ENCODE measurements around the gene TRPM2.

The TRPM2 gene

GRCh38 chr21:44418108-44418875 is 64.9 kb downstream of the TRPM2 start:
- TF ChIP-seq CTCF (conservative IDR thresholded peaks at IDR 0.05) = no peak
- TF ChIP-seq ZFX (IDR thresholded peaks at IDR 0.05) = no peak
- H3K27ac ChIP-seq = no peak overlapping the region

GRCh38 chr21:44418876-44419230 is 65.4 kb downstream of the TRPM2 start:
- TF ChIP-seq ZFX (IDR thresholded peaks at IDR 0.05) (no peak), CTCF (conservative IDR thresholded peaks at IDR 0.05) (no peak)
- no peak overlapping the region for H3K27ac ChIP-seq

DNA sequence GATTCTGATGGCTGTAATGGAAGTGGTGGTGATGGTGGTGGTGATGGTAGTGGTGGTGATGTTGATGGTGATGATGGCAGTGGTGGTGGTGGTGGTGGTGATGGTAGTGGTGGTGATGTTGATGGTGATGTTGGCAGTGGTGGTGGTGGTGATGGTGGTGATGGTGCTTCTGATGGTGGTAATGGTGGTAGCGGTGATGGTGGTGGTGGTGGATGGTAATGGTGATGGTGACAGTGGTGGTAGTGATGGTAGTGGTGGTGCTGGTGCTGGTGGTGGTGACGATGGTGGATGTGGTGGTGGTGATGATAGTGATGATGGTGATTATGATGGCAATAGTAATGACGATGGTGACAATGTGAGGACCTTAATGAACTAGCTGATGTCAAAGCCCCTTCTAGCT is 66.3 kb downstream of the TRPM2 start:
- no peak for TF ChIP-seq ZFX (IDR thresholded peaks at IDR 0.05)
- TF ChIP-seq CTCF (conservative IDR thresholded peaks at IDR 0.05) = no peak
- no peak overlapping the region for H3K27ac ChIP-seq

GRCh38 chr21:44420416-44421205 is 67.2 kb downstream of the TRPM2 start:
- no peak overlapping the region for H3K27ac ChIP-seq
- no peak for TF ChIP-seq CTCF (conservative IDR thresholded peaks at IDR 0.05)
- TF ChIP-seq ZFX (IDR thresholded peaks at IDR 0.05) = no peak

GRCh38 chr21:44421901-44422840 is 68.8 kb downstream of the TRPM2 start:
- no peak overlapping the region for H3K27ac ChIP-seq
- TF ChIP-seq CTCF (conservative IDR thresholded peaks at IDR 0.05) (no peak), ZFX (IDR thresholded peaks at IDR 0.05) (no peak)

GRCh38 chr21:44423312-44423821 is 69.9 kb downstream of the TRPM2 start:
- H3K27ac ChIP-seq = no peak overlapping the region
- no peak for TF ChIP-seq ZFX (IDR thresholded peaks at IDR 0.05)
- TF ChIP-seq CTCF (conservative IDR thresholded peaks at IDR 0.05) = no peak

Data from C4-2B (cell line).